Erythroblast (primary cell): ENCODE results near the gene ANKRD13D.

Experiments used
- GATA1 ChIP-seq: IDR thresholded peaks from 2 replicates; pipeline ENCODE4 v1.6.1; 2011; ENCODE audit warnings: low read depth, mild to moderate bottlenecking, control low read depth, low read length, moderate library complexity
- POLR2A ChIP-seq: IDR thresholded peaks from 2 replicates; pipeline ENCODE4 v1.6.1; 2011; ENCODE audit warnings: mild to moderate bottlenecking, low read length

DNA sequence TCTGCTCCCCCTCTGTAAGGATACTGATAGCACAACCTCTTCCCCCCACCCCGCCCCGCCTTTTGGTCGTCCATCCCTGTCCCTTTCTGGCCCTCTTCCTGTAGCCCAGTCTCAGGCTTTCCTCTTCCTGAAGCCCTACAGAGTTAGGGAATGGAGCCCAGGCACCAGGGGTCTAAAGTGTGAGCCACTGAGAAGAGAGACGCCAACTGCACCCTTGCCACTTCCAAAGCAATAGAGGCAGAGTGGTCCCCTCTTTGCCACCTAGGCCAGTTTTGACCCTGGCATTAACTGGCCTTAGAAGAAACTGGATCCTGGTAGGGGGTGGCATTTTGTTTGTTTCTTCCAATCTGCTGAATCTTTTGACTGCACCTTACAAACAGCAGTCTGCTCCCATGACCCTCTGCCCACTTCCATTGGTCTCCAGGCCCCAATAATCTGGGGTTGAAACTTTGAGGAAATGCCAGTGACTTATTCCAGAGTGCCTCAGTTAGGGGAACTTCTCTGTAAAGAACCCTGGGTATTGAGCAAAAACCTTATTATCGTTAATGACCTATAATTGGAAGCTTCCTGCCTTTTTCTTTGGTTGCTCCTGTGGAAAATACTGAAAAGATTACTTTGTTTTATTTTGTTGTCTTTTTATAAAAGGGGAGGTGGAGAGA, 32.5 kb upstream of the ANKRD13D start:
- TF ChIP-seq POLR2A (no peak), GATA1 (no peak)
